HepG2 (cell line): ENCODE measurements around the gene FBXL2. TPM values are rescaled to one million over a fixed set of nuclear protein-coding genes. Genes with fewer than 3 reads are reported as not detected.

Experiments used
- ARID2 ChIP-seq: sonication (generic); formaldehyde crosslinking; IDR thresholded peaks from 2 replicates; pipeline ENCODE4 v1.8.1; 2022; ENCODE audit warnings: mild to moderate bottlenecking, missing genetic modification reagents, borderline replicate concordance
- ATF1 ChIP-seq: IDR thresholded peaks from 2 replicates; pipeline ENCODE4 v1.6.1; 2016; ENCODE audit warnings: mild to moderate bottlenecking, control low read depth
- BRCA1 ChIP-seq: sonication (generic); formaldehyde crosslinking; IDR thresholded peaks from 2 replicates; pipeline ENCODE4 v1.4.0; 2020; ENCODE audit warnings: missing genetic modification reagents
- FOXA1 ChIP-seq, 2 experiments: fragments of 450-650 bp in 1 of 2; sonication (generic) in 1 of 2; formaldehyde crosslinking in 1 of 2; IDR thresholded peaks; 2 replicates each; pipeline versions ENCODE4 v1.4.0 to v1.6.1; 2016 to 2020; ENCODE audit warnings: missing genetic modification reagents in 1 of 2
- KMT2B ChIP-seq: IDR thresholded peaks from 2 replicates; pipeline ENCODE4 v1.6.1; 2016; ENCODE audit warnings: missing genetic modification reagents, missing compliant biosample characterization
- MAFF ChIP-seq: IDR thresholded peaks from 2 replicates; pipeline ENCODE4 v1.6.1; 2011; ENCODE audit warnings: low read depth, low read length, improper control_type of control experiment
- MAFG ChIP-seq: sonication (generic); formaldehyde crosslinking; IDR thresholded peaks from 2 replicates; pipeline ENCODE4 v1.5.1; 2020; ENCODE audit warnings: mild to moderate bottlenecking, missing genetic modification reagents
- MTF2 ChIP-seq: sonication (generic); formaldehyde crosslinking; IDR thresholded peaks from 2 replicates; pipeline ENCODE4 v1.5.0; 2020; ENCODE audit warnings: missing genetic modification reagents, borderline replicate concordance
- NCOA2 ChIP-seq: sonication (generic); formaldehyde crosslinking; IDR thresholded peaks from 2 replicates; pipeline ENCODE4 v1.8.0; 2022; ENCODE audit warnings: inconsistent platforms
- NFATC3 ChIP-seq: sonication (generic); formaldehyde crosslinking; IDR thresholded peaks from 2 replicates; pipeline ENCODE4 v1.5.1; 2020; ENCODE audit warnings: mild to moderate bottlenecking, missing genetic modification reagents
- NFIB ChIP-seq: sonication (generic); formaldehyde crosslinking; IDR thresholded peaks from 2 replicates; pipeline ENCODE4 v1.9.0; 2021; ENCODE audit warnings: missing genetic modification reagents, mild to moderate bottlenecking, borderline replicate concordance
- NONO ChIP-seq, 2 experiments: fragments of 450-650 bp in 1 of 2; sonication (generic) in 1 of 2; formaldehyde crosslinking in 1 of 2; IDR thresholded peaks in 1 of 2; conservative IDR thresholded peaks in 1 of 2; 2 replicates each; pipeline versions ENCODE4 v1.6.1 to v1.8.0; 2017 to 2022; ENCODE audit warnings: mild to moderate bottlenecking in 1 of 2, missing genetic modification reagents in 1 of 2, moderate library complexity in 1 of 2
- POLR2A ChIP-seq, 2 experiments: IDR thresholded peaks; 2 replicates each; pipeline ENCODE4 v1.6.1; 2011; ENCODE audit warnings: low read depth in 2 of 2, low read length in 2 of 2, mild to moderate bottlenecking in 1 of 2, moderate library complexity in 1 of 2; ENCODE audit not compliant: insufficient read depth in 1 of 2
- RCOR2 ChIP-seq: IDR thresholded peaks from 2 replicates; pipeline ENCODE4 v1.6.1; 2016; ENCODE audit warnings: missing biosample characterization, missing genetic modification reagents
- REL ChIP-seq: sonication (generic); formaldehyde crosslinking; conservative IDR thresholded peaks from 2 replicates; pipeline ENCODE4 v1.8.0; 2022; ENCODE audit warnings: mild to moderate bottlenecking, missing genetic modification reagents, moderate library complexity
- SP1 ChIP-seq, 2 experiments: fragments of 450-650 bp in 1 of 2; sonication (generic) in 1 of 2; formaldehyde crosslinking in 1 of 2; IDR thresholded peaks; 2 replicates each; pipeline versions ENCODE4 v1.4.0 to v1.6.1; 2016 to 2020; ENCODE audit warnings: missing genetic modification reagents in 1 of 2
- ZBTB8A ChIP-seq: sonication (generic); formaldehyde crosslinking; IDR thresholded peaks from 2 replicates; pipeline ENCODE4 v1.4.0; 2020; ENCODE audit warnings: mild to moderate bottlenecking, low read depth, missing genetic modification reagents, borderline replicate concordance
- ZKSCAN8 ChIP-seq: IDR thresholded peaks from 2 replicates; pipeline ENCODE4 v1.6.1; 2016; ENCODE audit warnings: borderline replicate concordance, missing genetic modification reagents, missing compliant biosample characterization
- ZNF138 ChIP-seq: sonication (generic); formaldehyde crosslinking; IDR thresholded peaks from 2 replicates; pipeline ENCODE4 v1.5.0; 2020; ENCODE audit warnings: mild to moderate bottlenecking, low read depth, missing genetic modification reagents
- ZNF274 ChIP-seq: sonication (generic); formaldehyde crosslinking; IDR thresholded peaks from 2 replicates; pipeline ENCODE4 v1.5.1; 2020; ENCODE audit warnings: mild to moderate bottlenecking, missing genetic modification reagents
- ZNF350 ChIP-seq: sonication (generic); formaldehyde crosslinking; IDR thresholded peaks from 2 replicates; pipeline ENCODE4 v1.4.0; 2020; ENCODE audit warnings: mild to moderate bottlenecking, low read depth, missing genetic modification reagents, borderline replicate concordance
- ZNF431 ChIP-seq: sonication (generic); formaldehyde crosslinking; IDR thresholded peaks from 2 replicates; pipeline ENCODE4 v1.9.0; 2022; ENCODE audit warnings: missing genetic modification reagents, low read depth, mild to moderate bottlenecking, borderline replicate concordance
- ZNF775 ChIP-seq: sonication (generic); formaldehyde crosslinking; IDR thresholded peaks from 2 replicates; pipeline ENCODE4 v1.4.0; 2020; ENCODE audit warnings: missing genetic modification reagents, mild to moderate bottlenecking, moderate library complexity, borderline replicate concordance
- polyA plus RNA-seq, 8 experiments: library from polyadenylated mRNA; depleted of rRNA in 3 of 8; stranded (reverse) in 7 of 8; unstranded in 1 of 8; fragments of >200 nt; fragmentation: Illumina TruSeq in 4 of 8; extraction: Trizol in 4 of 8; gene quantifications; 2 replicates each; pipeline versions ENCODE4 v1.2.1 to v1.2.3, GENCODE V29; 2011 to 2016; ENCODE audit warnings: low read depth in 4 of 8, missing spikeins in 1 of 8, mixed read lengths in 1 of 8; ENCODE audit not compliant: insufficient read depth in 1 of 8
- total RNA-seq, 5 experiments: library from RNA; depleted of rRNA; stranded (reverse); fragments of >200 nt; fragmentation: Illumina TruSeq; extraction: Trizol; gene quantifications; 2 replicates each; pipeline ENCODE4 v1.2.3, GENCODE V29; 2016; ENCODE audit warnings: low read depth in 1 of 5
- TF ChIP-seq, protein P1 (sequence below): sonication (generic); formaldehyde crosslinking; IDR thresholded peaks from 2 replicates; pipeline ENCODE4 v1.4.0; 2020; ENCODE audit warnings: missing genetic modification reagents
- TF ChIP-seq, protein P2 (sequence below): sonication (generic); formaldehyde crosslinking; IDR thresholded peaks from 2 replicates; pipeline ENCODE4 v1.5.1; 2020; ENCODE audit warnings: mild to moderate bottlenecking, missing genetic modification reagents

FBXL2 gene
- total and polyA plus RNA-seq, 2 of the 13 experiments (the other 11 are each of a cell fraction or from before 2014, with no cell fraction given): 1.8 to 5.0 TPM

DNA sequence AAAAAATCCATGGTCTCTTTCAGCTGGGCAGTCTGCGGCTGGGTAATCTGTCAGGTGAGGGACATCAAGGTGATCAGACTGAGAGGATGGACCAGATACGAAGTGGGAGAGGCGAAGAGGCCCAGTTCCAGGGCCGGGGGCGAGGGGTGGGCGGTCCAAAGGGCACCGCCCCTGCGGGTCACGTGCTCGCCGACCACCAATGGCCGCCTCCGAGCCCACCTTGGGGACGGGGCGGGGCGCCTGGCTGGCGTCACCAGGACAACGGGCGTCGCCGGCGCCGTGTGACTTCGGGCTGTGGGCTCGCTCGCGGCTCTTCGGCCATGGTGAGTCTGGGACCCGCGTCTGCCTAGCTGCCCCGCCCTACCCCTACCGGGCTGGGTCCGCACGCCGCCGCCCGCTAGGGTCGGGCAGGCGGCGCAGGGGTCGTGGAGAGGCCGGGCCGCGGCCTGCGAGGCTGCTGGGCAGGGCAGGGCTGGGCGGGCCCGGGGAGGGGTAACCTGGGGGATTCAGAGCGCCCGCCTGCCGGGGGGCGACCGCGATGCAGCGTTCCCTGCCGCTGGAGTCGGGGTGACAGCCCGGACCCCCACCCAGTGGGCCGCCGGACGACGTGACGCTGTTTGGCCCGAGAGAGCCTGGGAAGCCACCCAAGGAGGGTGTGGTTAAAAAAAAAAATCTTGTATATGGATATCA is at the start of gene FBXL2 (continued):
- TF ChIP-seq NFATC3 (CRISPR knock-in tag): no peak
- no peak for TF ChIP-seq BRCA1 (CRISPR knock-in tag)
- TF ChIP-seq ZKSCAN8: no peak
- TF ChIP-seq MAFG (CRISPR knock-in tag): no peak
- TF ChIP-seq ZNF274 (CRISPR knock-in tag): 0 out of 2 replicates have a peak, but pooled peaks have one; percentile 18
- TF ChIP-seq SP1 (IDR thresholded peaks at IDR 0.05): no peak
- TF ChIP-seq SP1 (CRISPR knock-in tag; IDR thresholded peaks at IDR 0.05): peak; percentile 72
- TF ChIP-seq, protein P1, sequence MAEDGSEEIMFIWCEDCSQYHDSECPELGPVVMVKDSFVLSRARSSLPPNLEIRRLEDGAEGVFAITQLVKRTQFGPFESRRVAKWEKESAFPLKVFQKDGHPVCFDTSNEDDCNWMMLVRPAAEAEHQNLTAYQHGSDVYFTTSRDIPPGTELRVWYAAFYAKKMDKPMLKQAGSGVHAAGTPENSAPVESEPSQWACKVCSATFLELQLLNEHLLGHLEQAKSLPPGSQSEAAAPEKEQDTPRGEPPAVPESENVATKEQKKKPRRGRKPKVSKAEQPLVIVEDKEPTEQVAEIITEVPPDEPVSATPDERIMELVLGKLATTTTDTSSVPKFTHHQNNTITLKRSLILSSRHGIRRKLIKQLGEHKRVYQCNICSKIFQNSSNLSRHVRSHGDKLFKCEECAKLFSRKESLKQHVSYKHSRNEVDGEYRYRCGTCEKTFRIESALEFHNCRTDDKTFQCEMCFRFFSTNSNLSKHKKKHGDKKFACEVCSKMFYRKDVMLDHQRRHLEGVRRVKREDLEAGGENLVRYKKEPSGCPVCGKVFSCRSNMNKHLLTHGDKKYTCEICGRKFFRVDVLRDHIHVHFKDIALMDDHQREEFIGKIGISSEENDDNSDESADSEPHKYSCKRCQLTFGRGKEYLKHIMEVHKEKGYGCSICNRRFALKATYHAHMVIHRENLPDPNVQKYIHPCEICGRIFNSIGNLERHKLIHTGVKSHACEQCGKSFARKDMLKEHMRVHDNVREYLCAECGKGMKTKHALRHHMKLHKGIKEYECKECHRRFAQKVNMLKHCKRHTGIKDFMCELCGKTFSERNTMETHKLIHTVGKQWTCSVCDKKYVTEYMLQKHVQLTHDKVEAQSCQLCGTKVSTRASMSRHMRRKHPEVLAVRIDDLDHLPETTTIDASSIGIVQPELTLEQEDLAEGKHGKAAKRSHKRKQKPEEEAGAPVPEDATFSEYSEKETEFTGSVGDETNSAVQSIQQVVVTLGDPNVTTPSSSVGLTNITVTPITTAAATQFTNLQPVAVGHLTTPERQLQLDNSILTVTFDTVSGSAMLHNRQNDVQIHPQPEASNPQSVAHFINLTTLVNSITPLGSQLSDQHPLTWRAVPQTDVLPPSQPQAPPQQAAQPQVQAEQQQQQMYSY (CRISPR knock-in tag): no peak
- no peak for TF ChIP-seq REL (CRISPR knock-in tag)
- TF ChIP-seq ZNF138: no peak
- no peak for TF ChIP-seq ZBTB8A (CRISPR knock-in tag)
- TF ChIP-seq NFIB (CRISPR knock-in tag): no peak
- TF ChIP-seq MTF2 (CRISPR knock-in tag): no peak
- TF ChIP-seq KMT2B (CRISPR knock-in tag): peak; percentile 73
- TF ChIP-seq ARID2: no peak
- TF ChIP-seq POLR2A (IDR thresholded peaks at IDR 0.05; ENCODE audit: insufficient read depth in 1 of 2, low read depth in 2 of 2, low read length in 2 of 2): peak in 1 of 2 experiments; percentile 53; a peak in 1 of 4 replicates
- no peak for TF ChIP-seq FOXA1 (IDR thresholded peaks at IDR 0.05)
- no peak for TF ChIP-seq FOXA1 (CRISPR knock-in tag; IDR thresholded peaks at IDR 0.05)
- no peak for TF ChIP-seq ZNF775 (CRISPR knock-in tag)
- no peak for TF ChIP-seq ATF1 (CRISPR knock-in tag)
- no peak for TF ChIP-seq MAFF
- no peak for TF ChIP-seq NONO (IDR thresholded peaks at IDR 0.05)
- TF ChIP-seq NONO (CRISPR knock-in tag; conservative IDR thresholded peaks at IDR 0.05): no peak
- TF ChIP-seq RCOR2: no peak
- TF ChIP-seq NCOA2: no peak; the same call in 1 of the 2 replicates
- TF ChIP-seq, protein P2, sequence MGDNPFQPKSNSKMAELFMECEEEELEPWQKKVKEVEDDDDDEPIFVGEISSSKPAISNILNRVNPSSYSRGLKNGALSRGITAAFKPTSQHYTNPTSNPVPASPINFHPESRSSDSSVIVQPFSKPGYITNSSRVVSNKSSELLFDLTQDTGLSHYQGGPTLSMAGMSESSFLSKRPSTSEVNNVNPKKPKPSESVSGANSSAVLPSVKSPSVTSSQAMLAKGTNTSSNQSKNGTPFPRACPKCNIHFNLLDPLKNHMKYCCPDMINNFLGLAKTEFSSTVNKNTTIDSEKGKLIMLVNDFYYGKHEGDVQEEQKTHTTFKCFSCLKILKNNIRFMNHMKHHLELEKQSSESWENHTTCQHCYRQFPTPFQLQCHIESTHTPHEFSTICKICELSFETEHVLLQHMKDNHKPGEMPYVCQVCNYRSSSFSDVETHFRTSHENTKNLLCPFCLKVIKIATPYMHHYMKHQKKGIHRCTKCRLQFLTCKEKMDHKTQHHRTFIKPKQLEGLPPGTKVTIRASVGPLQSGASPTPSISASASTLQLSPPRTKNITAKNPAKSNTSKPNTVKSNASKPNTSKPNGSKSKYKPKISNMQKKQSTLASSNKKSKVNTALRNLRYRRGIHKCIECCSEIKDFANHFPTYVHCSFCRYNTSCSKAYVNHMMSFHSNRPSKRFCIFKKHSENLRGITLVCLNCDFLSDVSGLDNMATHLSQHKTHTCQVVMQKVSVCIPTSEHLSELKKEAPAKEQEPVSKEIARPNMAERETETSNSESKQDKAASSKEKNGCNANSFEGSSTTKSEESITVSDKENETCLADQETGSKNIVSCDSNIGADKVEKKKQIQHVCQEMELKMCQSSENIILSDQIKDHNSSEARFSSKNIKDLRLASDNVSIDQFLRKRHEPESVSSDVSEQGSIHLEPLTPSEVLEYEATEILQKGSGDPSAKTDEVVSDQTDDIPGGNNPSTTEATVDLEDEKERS (CRISPR knock-in tag): no peak
- no peak for TF ChIP-seq ZNF431 (CRISPR knock-in tag)
- TF ChIP-seq ZNF350: no peak
